ENCODE measurements around the gene MLH1.

DNA sequence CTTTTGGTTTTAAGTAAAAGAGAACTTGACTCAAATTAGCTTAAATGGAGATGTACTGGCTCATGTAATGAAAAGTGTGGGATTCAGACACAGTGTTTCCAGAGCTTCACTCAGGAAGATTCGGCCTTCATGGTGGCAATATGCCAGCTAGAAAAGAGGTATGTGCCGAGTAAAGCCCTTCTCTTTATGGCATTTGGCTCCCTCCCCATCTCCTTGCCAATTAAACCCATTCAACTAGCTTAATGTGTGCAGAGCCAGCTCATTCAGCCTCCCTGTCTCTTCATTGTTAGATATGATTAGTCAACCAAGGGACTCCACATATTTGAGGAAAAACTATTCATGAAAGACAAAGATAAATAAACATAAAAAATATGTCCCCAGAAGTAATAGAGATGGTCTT lies 33.5 kb upstream of the MLH1 start:
- no peak for TF ChIP-seq POLR2AphosphoS5 (IDR thresholded peaks at IDR 0.05; ENCODE audit: insufficient read depth in 1 of 2, low read depth in 1 of 2)
- TF ChIP-seq, protein P1, sequence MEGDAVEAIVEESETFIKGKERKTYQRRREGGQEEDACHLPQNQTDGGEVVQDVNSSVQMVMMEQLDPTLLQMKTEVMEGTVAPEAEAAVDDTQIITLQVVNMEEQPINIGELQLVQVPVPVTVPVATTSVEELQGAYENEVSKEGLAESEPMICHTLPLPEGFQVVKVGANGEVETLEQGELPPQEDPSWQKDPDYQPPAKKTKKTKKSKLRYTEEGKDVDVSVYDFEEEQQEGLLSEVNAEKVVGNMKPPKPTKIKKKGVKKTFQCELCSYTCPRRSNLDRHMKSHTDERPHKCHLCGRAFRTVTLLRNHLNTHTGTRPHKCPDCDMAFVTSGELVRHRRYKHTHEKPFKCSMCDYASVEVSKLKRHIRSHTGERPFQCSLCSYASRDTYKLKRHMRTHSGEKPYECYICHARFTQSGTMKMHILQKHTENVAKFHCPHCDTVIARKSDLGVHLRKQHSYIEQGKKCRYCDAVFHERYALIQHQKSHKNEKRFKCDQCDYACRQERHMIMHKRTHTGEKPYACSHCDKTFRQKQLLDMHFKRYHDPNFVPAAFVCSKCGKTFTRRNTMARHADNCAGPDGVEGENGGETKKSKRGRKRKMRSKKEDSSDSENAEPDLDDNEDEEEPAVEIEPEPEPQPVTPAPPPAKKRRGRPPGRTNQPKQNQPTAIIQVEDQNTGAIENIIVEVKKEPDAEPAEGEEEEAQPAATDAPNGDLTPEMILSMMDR (IDR thresholded peaks at IDR 0.05) = no peak
- TF ChIP-seq POLR2A (IDR thresholded peaks at IDR 0.05) = no peak
